GM10266 (cell line): ENCODE data around the gene ATRN.
"Not testable (repeated sequence)": the region's sequence is repeated elsewhere in the genome, so short reads cannot be mapped to it uniquely, and the experiment has no call there.

Source experiments
- DNase-seq: peaks from one replicate; pipeline ENCODE4 v3.0.0; 2012; ENCODE audit errors: extremely low spot score
- TF ChIP-seq, protein P1 (sequence below): IDR thresholded peaks from 2 replicates; pipeline ENCODE4 v1.5.1; 2012; ENCODE audit warnings: mild to moderate bottlenecking, low read depth; ENCODE audit not compliant: control insufficient read depth, insufficient read depth; ENCODE audit errors: missing control alignments

Gene ATRN

DNA sequence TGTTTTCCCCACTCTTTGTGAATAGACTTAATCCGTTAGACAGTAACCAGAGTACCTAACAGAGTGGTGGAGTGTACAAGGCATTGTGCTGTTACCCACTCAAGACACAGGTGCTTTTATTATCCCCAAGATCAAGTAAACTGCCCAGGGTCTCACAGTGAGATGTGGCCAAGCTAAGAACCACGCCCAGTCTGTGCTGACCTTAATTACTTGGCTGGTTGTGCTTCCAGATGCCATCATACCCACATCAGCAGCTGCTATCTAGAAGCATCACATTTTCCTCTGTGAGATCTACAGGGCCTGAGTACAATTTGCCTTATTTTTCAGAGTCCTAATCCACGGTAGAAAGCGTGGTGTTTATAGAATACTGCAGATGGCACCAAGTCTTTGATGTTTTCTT is 122.1 kb downstream of the ATRN start:
- DNase-seq, result no peak
- TF ChIP-seq, protein P1, sequence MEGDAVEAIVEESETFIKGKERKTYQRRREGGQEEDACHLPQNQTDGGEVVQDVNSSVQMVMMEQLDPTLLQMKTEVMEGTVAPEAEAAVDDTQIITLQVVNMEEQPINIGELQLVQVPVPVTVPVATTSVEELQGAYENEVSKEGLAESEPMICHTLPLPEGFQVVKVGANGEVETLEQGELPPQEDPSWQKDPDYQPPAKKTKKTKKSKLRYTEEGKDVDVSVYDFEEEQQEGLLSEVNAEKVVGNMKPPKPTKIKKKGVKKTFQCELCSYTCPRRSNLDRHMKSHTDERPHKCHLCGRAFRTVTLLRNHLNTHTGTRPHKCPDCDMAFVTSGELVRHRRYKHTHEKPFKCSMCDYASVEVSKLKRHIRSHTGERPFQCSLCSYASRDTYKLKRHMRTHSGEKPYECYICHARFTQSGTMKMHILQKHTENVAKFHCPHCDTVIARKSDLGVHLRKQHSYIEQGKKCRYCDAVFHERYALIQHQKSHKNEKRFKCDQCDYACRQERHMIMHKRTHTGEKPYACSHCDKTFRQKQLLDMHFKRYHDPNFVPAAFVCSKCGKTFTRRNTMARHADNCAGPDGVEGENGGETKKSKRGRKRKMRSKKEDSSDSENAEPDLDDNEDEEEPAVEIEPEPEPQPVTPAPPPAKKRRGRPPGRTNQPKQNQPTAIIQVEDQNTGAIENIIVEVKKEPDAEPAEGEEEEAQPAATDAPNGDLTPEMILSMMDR, result no peak

- TF ChIP-seq, protein P1, result no peak
- no peak for DNase-seq
Observed at GRCh38 chr20:3595541-3595940, 124.7 kb downstream of the ATRN start.

DNA sequence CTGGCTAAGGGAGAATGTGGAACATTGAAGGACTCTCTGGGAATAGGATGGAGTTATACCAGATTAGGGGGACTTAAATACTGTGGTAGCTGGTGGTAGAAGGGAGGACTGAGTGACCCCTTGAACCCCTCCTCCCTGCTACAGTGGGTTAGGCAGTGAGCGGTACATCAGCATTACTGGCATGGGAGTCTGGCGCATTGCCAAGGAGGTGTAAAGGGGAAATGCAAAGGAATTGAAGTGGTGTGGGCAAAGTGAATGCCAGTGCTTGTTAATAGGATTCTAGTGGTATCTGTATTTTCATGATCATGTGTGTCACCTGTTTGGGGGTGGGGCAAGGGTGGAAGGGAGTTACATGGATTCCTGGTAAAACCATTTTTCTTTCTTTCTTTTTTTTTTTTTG is 132.3 kb downstream of the ATRN start:
- TF ChIP-seq, protein P1, result no peak
- no peak for DNase-seq

- not testable (repeated sequence) for DNase-seq
Observed at GRCh38 chr20:3605386-3605886, 134.6 kb downstream of the ATRN start.

GRCh38 chr20:3606021-3606420 is 135.2 kb downstream of the ATRN start:
- DNase-seq, result no peak
- TF ChIP-seq, protein P1, result no peak

DNA sequence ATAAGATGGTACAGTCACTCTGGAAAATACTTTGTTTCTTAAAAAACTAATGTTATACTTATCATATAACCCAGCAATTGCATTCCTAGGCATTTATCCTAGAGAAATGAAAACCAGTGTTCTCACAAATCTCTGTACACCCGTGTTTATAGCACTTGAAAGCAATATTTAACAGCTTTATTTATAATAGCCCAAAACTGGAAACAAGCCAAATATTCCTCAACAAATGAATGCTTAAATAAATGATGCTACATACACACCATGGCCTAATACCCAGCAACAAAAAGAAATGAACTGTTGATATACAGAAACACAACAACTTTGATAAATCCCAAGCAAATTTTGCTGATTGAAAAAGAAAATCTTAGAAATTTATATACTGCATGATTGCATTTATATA is 141.1 kb downstream of the ATRN start:
- no peak for DNase-seq
- TF ChIP-seq, protein P1, result no peak

- TF ChIP-seq, protein P1, result no peak
- no peak for DNase-seq
Observed at GRCh38 chr20:3612795-3613572, 142.2 kb downstream of the ATRN start.

- TF ChIP-seq, protein P1, result no peak
- DNase-seq, result no peak
Observed at GRCh38 chr20:3613821-3614440, 143.1 kb downstream of the ATRN start.
